GM12878 (cell line): Measurements from ENCODE around the gene CRTC3. TPM values are rescaled to one million over a fixed set of nuclear protein-coding genes. Genes with fewer than 3 reads are reported as not detected.

Source experiments
- ATAC-seq: fragments of 200-7000 bp; cut with Tn5 transposase; 3 replicates; pipeline ENCODE4 v1.9.1; 2020; ENCODE audit warnings: mild to moderate bottlenecking, moderate library complexity
- BruUV-seq: library from RNA; stranded (reverse); fragments of 400-500 nt; replicated peaks from 2 replicates; lab custom pipeline; 2021; lab: Mats Ljungman, UMichigan
- CTCF ChIA-PET: fragments of 300-600 bp; sonication (Branson Sonifier 250); formaldehyde crosslinking; extraction: SDS; loops from one replicate; lab custom pipeline; 2021; ENCODE audit warnings: inconsistent platforms; lab: Yijun Ruan, JAX
- POLR2A ChIA-PET: fragments of 350-600 bp; formaldehyde crosslinking; extraction: SDS; loops from one replicate; lab custom pipeline; 2021; ENCODE audit warnings: inconsistent platforms; lab: Charles Lee
- RAD21 ChIA-PET: fragments of 300-600 bp; sonication (Branson Sonifier 250); formaldehyde crosslinking; loops from one replicate; lab custom pipeline; 2023; ENCODE audit warnings: antibody characterized with exemption; ENCODE audit not compliant: unreplicated experiment; lab: Charles Lee
- SMC1A ChIA-PET: fragments of 300-600 bp; sonication (Branson Sonifier 250); formaldehyde crosslinking; loops from one replicate; lab custom pipeline; 2023; ENCODE audit not compliant: unreplicated experiment, uncharacterized antibody; lab: Charles Lee
- DNase-seq: peaks from one replicate; pipeline ENCODE4 v3.0.0-alpha.2; 2011; ENCODE audit warnings: low read depth, low spot score
- FAIRE-seq: peaks from 3 replicates; lab custom pipeline; 2011; peaks lifted over from hg19 to GRCh38; lab: Jason Lieb, UNC
- H2AFZ ChIP-seq: 2 replicates; pipeline ENCODE4 v1.6.0; 2011; ENCODE audit warnings: low read depth, low read length, control low read depth; ENCODE audit not compliant: control insufficient read depth
- H3K27ac ChIP-seq: 2 replicates; pipeline ENCODE4 v1.5.1; 2011; ENCODE audit warnings: control low read depth; ENCODE audit not compliant: control insufficient read depth, insufficient read depth
- H3K27me3 ChIP-seq, 2 experiments: replicated peaks in 1 of 2; 2 replicates each; pipeline versions ENCODE4 v1.6.0 to v1.6.1; 2011; ENCODE audit warnings: low read length in 1 of 2; ENCODE audit not compliant: control insufficient read depth in 2 of 2, insufficient read depth in 2 of 2
- H3K36me3 ChIP-seq, 2 experiments: 2 replicates each; pipeline ENCODE4 v1.5.1; 2011; ENCODE audit warnings: low read length in 1 of 2; ENCODE audit not compliant: control insufficient read depth in 2 of 2, insufficient read depth in 2 of 2
- H3K4me1 ChIP-seq: 2 replicates; pipeline ENCODE4 v1.6.1; 2011; ENCODE audit warnings: mild to moderate bottlenecking, low read length, moderate library complexity, mixed read lengths; ENCODE audit not compliant: control insufficient read depth, insufficient read depth
- H3K4me2 ChIP-seq: 2 replicates; pipeline ENCODE4 v1.6.0; 2011; ENCODE audit warnings: control low read depth; ENCODE audit not compliant: control insufficient read depth, insufficient read depth
- H3K4me3 ChIP-seq: fragments of 200-600 bp; sonication (generic); 2 replicates; pipeline ENCODE4 v1.5.1; 2016
- H3K79me2 ChIP-seq: 2 replicates; pipeline ENCODE4 v1.6.0; 2011; ENCODE audit warnings: low read length; ENCODE audit not compliant: control insufficient read depth, insufficient read depth
- H3K9ac ChIP-seq: 2 replicates; pipeline ENCODE4 v1.8.0; 2011; ENCODE audit warnings: low read length, control low read depth, mixed read lengths; ENCODE audit not compliant: control insufficient read depth, insufficient read depth
- H3K9me3 ChIP-seq: replicated peaks from 3 replicates; pipeline ENCODE4 v1.5.1; 2011; ENCODE audit warnings: mild to moderate bottlenecking, low read length; ENCODE audit not compliant: control insufficient read depth, insufficient read depth
- H4K20me1 ChIP-seq: 2 replicates; pipeline ENCODE4 v1.6.0; 2011; ENCODE audit not compliant: control insufficient read depth, insufficient read depth
- BCL11A ChIP-seq: IDR thresholded peaks from 2 replicates; pipeline ENCODE4 v1.6.1; 2011; ENCODE audit warnings: low read depth, low read length
- BHLHE40 ChIP-seq, 2 experiments: fragments of 450-650 bp in 1 of 2; IDR thresholded peaks; 2 replicates each; pipeline ENCODE4 v1.6.1; 2011 to 2017; ENCODE audit warnings: low read depth in 2 of 2, borderline replicate concordance in 1 of 2, improper control_type of control experiment in 1 of 2, low read length in 1 of 2, mild to moderate bottlenecking in 1 of 2
- BMI1 ChIP-seq: fragments of 450-650 bp; IDR thresholded peaks from 2 replicates; pipeline ENCODE4 v1.6.1; 2016; ENCODE audit warnings: mild to moderate bottlenecking, moderate library complexity, borderline replicate concordance
- IRF4 ChIP-seq: IDR thresholded peaks from 2 replicates; pipeline ENCODE4 v1.6.1; 2011; ENCODE audit warnings: low read depth, low read length
- MTA3 ChIP-seq: IDR thresholded peaks from 2 replicates; pipeline ENCODE4 v1.6.1; 2012; ENCODE audit warnings: low read length, inconsistent platforms, borderline replicate concordance
- NBN ChIP-seq: fragments of 450-650 bp; IDR thresholded peaks from 2 replicates; pipeline ENCODE4 v1.6.1; 2016
- PAX5 ChIP-seq: IDR thresholded peaks from 2 replicates; pipeline ENCODE4 v1.6.1; 2011; ENCODE audit warnings: low read depth, low read length, borderline replicate concordance
- POLR2AphosphoS5 ChIP-seq: IDR thresholded peaks from 2 replicates; pipeline ENCODE4 v1.6.1; 2011; ENCODE audit warnings: mild to moderate bottlenecking, low read length, inconsistent platforms
- POU2F2 ChIP-seq: IDR thresholded peaks from 3 replicates; pipeline ENCODE4 v1.6.1; 2011; ENCODE audit warnings: low read depth, mild to moderate bottlenecking, low read length, borderline replicate concordance
- TCF3 ChIP-seq: IDR thresholded peaks from 2 replicates; pipeline ENCODE4 v1.6.1; 2012; ENCODE audit warnings: low read depth, mild to moderate bottlenecking, low read length, borderline replicate concordance; ENCODE audit not compliant: insufficient read depth
- ZNF207 ChIP-seq: fragments of 450-650 bp; IDR thresholded peaks from 2 replicates; pipeline ENCODE4 v1.6.1; 2014; ENCODE audit warnings: antibody characterized with exemption, mild to moderate bottlenecking, borderline replicate concordance
- WGBS: methylation state at CpG from one replicate; pipeline ENCODE4 v1.1.6; 2016; ENCODE audit warnings: low lambda C conversion rate; ENCODE audit not compliant: insufficient replicate concordance, insufficient coverage; ENCODE audit errors: missing lambda C conversion rate; 5-methylcytosine and 5-hydroxymethylcytosine counted together
- in situ Hi-C: fragments of 300-500 bp; cut with MboI; formaldehyde crosslinking; loops from 9 replicates; pipeline ENCODE4 v1.14.3; 2018; ENCODE audit warnings: mixed read lengths
- intact Hi-C: fragments of 100-400 bp; cut with micrococcal nuclease; formaldehyde crosslinking; loops from one replicate; pipeline ENCODE4 v1.14.2; 2022; ENCODE audit not compliant: unreplicated experiment
- polyA plus RNA-seq, 11 experiments: library from polyadenylated mRNA; depleted of rRNA in 4 of 11; unstranded in 6 of 11; stranded (reverse) in 5 of 11; fragments of >200 nt; fragmentation: Nextera tagmentation in 4 of 11; fragmentation: Illumina TruSeq in 1 of 11; extraction: Ambion mirVana in 4 of 11; extraction: Trizol in 1 of 11; gene quantifications; 1 replicate in 1 of 11; 2 replicates in 10 of 11; pipeline versions ENCODE4 v1.2.1 to v1.2.3, GENCODE V29; 2011 to 2016; ENCODE audit warnings: inconsistent platforms in 2 of 11, missing spikeins in 2 of 11, low read depth in 1 of 11
- total RNA-seq, 4 experiments: library from RNA; depleted of rRNA in 3 of 4; stranded (reverse); fragments of >200 nt in 3 of 4; fragmentation: Illumina TruSeq in 1 of 4; extraction: Trizol in 1 of 4; gene quantifications; 2 replicates each; pipeline versions ENCODE4 v1.2.1 to v1.2.3, GENCODE V29; 2013 to 2021
- TF ChIP-seq, protein P1 (sequence below): fragments of 450-650 bp; IDR thresholded peaks from 2 replicates; pipeline ENCODE4 v1.6.1; 2017; ENCODE audit warnings: mild to moderate bottlenecking, low read depth, inconsistent platforms; ENCODE audit not compliant: poor library complexity, severe bottlenecking
- TF ChIP-seq, protein P2 (sequence below): fragments of 450-650 bp; IDR thresholded peaks from 2 replicates; pipeline ENCODE4 v1.6.1; 2016; ENCODE audit warnings: mild to moderate bottlenecking
- TF ChIP-seq, protein P3 (sequence below): fragments of 450-650 bp; IDR thresholded peaks from 2 replicates; pipeline ENCODE4 v1.6.1; 2016; ENCODE audit warnings: mild to moderate bottlenecking, moderate library complexity, borderline replicate concordance

The CRTC3 gene
- total and polyA plus RNA-seq, 10 of the 15 experiments (the other 5 are each of a cell fraction or from before 2014, with no cell fraction given): 3.5 to 36.9 (median 18.9) TPM

DNA sequence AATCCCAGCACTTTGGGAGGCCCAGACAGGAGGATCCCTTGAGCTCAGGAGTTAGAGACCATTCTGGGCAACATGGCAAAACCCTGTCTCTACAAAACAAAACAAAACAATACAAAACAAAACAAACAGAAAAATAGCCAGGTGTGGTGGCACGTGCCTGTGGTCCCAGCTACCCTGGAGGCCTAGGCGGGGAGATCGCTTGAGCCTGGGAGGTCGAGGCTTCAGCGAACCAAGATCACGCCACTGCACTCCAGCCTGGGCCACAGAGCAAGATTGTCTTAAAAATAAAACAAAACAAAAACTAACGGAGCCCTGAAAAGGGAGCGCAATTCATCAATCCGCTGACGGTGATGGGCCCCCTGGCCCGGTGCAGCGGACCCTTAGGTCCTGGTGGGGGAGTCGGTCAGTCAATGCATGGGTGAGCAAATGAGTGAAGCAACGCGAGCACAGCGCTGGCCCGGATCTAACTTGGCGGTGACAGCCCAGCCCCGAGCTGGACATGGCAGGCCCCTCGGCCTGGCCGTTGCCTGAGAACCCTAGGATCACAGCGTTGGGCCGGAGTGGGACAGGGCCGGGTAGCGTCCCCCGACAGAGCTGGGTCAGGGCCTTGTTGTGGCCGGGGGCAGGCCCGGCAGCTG, 135.0 kb downstream of the CRTC3 start:
- Histone ChIP-seq H3K9ac (peak overlapping the region; percentile 100), H3K27me3 (no peaks in the 10 kb centered on the region), H4K20me1 (no peaks in the 10 kb centered on the region), H3K4me1 (peaks cover 60% of the 10 kb centered on the region), H3K36me3 (no peaks in the 10 kb centered on the region), H3K79me2 (peaks cover 42% of the 10 kb centered on the region), H3K4me2 (peak overlapping the region; percentile 89), H3K4me3 (peak overlapping the region; percentile 82), H3K27ac (peak overlapping the region; percentile 100), H3K9me3 (no peaks in the 10 kb centered on the region; the same call in 2 of the 3 replicates), H2AFZ (no peak overlapping the region; the same call in 1 of the 2 replicates)
- ATAC-seq (peak; percentile 39), DNase-seq (no peak), FAIRE-seq (no peak)
- in situ Hi-C loops (no loop called here), intact Hi-C loops (loop anchor here (1.0 to 5.0 kb wide), 4 partner anchors 22 to 432 kb away; partner anchors contain the start of genes CIB1, GDPGP1 and HDDC3)
- ChIA-PET RAD21 (interaction anchor here (0.6 to 5.8 kb wide), 7 partner anchors 8 to 220 kb away, joined by 3 to 52 read pairs (median 5); partner anchors contain the start of gene FES), POLR2A (interaction anchor here (0.6 to 4.9 kb wide), 6 partner anchors 12 to 270 kb away, joined by 5 to 75 read pairs (median 7); partner anchors contain the start of gene UNC45A), SMC1A (interaction anchor here (0.7 to 11.0 kb wide), 7 partner anchors 9 to 28 kb away, joined by 3 to 112 read pairs (median 6); no protein-coding TSS in a partner anchor), CTCF (interaction anchor here (1.4 to 4.5 kb wide), 5 partner anchors 13 to 221 kb away, joined by 5 to 22 read pairs (median 18); no protein-coding TSS in a partner anchor)
- no TSS peak for BruUV-seq
- 1% methylated on average over 24 of the region's 28 CpGs for WGBS
- TF ChIP-seq PAX5 (peak; percentile 32; the same call in 1 of the 2 replicates), BCL11A (no peak), ZNF207 (peak; percentile 67; the same call in 1 of the 2 replicates), POU2F2 (peak; percentile 73; the same call in 2 of the 3 replicates), NBN (peak; percentile 88), TCF3 (no peak), MTA3 (no peak), BMI1 (no peak), BHLHE40 (IDR thresholded peaks at IDR 0.05; ENCODE audit: borderline replicate concordance in 1 of 2, low read depth in 2 of 2, low read length in 1 of 2) (peak; percentile 79 to 93), IRF4 (0 out of 2 replicates have a peak, but pooled peaks have one; percentile 14), POLR2AphosphoS5 (peak; percentile 83)
- TF ChIP-seq, protein P1, sequence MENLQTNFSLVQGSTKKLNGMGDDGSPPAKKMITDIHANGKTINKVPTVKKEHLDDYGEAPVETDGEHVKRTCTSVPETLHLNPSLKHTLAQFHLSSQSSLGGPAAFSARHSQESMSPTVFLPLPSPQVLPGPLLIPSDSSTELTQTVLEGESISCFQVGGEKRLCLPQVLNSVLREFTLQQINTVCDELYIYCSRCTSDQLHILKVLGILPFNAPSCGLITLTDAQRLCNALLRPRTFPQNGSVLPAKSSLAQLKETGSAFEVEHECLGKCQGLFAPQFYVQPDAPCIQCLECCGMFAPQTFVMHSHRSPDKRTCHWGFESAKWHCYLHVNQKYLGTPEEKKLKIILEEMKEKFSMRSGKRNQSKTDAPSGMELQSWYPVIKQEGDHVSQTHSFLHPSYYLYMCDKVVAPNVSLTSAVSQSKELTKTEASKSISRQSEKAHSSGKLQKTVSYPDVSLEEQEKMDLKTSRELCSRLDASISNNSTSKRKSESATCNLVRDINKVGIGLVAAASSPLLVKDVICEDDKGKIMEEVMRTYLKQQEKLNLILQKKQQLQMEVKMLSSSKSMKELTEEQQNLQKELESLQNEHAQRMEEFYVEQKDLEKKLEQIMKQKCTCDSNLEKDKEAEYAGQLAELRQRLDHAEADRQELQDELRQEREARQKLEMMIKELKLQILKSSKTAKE: peak; percentile 11
- TF ChIP-seq, protein P2, sequence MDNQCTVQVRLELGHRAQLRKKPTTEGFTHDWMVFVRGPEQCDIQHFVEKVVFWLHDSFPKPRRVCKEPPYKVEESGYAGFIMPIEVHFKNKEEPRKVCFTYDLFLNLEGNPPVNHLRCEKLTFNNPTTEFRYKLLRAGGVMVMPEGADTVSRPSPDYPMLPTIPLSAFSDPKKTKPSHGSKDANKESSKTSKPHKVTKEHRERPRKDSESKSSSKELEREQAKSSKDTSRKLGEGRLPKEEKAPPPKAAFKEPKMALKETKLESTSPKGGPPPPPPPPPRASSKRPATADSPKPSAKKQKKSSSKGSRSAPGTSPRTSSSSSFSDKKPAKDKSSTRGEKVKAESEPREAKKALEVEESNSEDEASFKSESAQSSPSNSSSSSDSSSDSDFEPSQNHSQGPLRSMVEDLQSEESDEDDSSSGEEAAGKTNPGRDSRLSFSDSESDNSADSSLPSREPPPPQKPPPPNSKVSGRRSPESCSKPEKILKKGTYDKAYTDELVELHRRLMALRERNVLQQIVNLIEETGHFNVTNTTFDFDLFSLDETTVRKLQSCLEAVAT: peak; percentile 98
- TF ChIP-seq, protein P3, sequence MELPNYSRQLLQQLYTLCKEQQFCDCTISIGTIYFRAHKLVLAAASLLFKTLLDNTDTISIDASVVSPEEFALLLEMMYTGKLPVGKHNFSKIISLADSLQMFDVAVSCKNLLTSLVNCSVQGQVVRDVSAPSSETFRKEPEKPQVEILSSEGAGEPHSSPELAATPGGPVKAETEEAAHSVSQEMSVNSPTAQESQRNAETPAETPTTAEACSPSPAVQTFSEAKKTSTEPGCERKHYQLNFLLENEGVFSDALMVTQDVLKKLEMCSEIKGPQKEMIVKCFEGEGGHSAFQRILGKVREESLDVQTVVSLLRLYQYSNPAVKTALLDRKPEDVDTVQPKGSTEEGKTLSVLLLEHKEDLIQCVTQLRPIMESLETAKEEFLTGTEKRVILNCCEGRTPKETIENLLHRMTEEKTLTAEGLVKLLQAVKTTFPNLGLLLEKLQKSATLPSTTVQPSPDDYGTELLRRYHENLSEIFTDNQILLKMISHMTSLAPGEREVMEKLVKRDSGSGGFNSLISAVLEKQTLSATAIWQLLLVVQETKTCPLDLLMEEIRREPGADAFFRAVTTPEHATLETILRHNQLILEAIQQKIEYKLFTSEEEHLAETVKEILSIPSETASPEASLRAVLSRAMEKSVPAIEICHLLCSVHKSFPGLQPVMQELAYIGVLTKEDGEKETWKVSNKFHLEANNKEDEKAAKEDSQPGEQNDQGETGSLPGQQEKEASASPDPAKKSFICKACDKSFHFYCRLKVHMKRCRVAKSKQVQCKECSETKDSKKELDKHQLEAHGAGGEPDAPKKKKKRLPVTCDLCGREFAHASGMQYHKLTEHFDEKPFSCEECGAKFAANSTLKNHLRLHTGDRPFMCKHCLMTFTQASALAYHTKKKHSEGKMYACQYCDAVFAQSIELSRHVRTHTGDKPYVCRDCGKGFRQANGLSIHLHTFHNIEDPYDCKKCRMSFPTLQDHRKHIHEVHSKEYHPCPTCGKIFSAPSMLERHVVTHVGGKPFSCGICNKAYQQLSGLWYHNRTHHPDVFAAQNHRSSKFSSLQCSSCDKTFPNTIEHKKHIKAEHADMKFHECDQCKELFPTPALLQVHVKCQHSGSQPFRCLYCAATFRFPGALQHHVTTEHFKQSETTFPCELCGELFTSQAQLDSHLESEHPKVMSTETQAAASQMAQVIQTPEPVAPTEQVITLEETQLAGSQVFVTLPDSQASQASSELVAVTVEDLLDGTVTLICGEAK: 0 out of 2 replicates have a peak, but pooled peaks have one; percentile 12
